ENCODE results near the gene ZNF154.

DNA sequence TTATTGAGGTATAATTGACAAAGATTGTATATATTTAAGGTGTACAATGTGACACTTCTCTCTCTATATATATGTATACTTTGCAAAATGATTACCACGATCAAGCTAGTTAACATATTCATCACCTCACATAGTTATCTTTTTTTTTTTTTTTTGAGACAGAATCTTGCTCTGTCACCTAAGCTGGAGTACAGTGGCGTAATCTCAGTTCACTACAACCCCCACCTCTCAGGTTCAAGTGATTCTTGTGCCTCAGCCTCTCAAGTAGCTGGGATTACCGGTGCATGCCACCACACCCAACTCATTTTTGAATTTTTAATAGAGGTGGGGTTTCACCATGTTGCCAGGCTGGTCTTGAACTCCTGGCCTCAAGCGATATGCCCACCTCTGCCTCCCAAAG lies 36.5 kb downstream of the ZNF154 start:
- TF ChIP-seq POLR2A (IDR thresholded peaks at IDR 0.05), result no peak
- TF ChIP-seq, protein P1, sequence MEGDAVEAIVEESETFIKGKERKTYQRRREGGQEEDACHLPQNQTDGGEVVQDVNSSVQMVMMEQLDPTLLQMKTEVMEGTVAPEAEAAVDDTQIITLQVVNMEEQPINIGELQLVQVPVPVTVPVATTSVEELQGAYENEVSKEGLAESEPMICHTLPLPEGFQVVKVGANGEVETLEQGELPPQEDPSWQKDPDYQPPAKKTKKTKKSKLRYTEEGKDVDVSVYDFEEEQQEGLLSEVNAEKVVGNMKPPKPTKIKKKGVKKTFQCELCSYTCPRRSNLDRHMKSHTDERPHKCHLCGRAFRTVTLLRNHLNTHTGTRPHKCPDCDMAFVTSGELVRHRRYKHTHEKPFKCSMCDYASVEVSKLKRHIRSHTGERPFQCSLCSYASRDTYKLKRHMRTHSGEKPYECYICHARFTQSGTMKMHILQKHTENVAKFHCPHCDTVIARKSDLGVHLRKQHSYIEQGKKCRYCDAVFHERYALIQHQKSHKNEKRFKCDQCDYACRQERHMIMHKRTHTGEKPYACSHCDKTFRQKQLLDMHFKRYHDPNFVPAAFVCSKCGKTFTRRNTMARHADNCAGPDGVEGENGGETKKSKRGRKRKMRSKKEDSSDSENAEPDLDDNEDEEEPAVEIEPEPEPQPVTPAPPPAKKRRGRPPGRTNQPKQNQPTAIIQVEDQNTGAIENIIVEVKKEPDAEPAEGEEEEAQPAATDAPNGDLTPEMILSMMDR (IDR thresholded peaks at IDR 0.05), result no peak

Measured in esophagus squamous epithelium (tissue), 4 donors.